Upper lobe of left lung (tissue), 6 donors: Measurements from ENCODE around the gene RAMAC. TPM values are rescaled to one million over a fixed set of nuclear protein-coding genes. Genes with fewer than 3 reads are reported as not detected.
"Not testable (repeated sequence)": the region's sequence is repeated elsewhere in the genome, so short reads cannot be mapped to it uniquely, and the experiment has no call there.

Source experiments
- ATAC-seq, 2 donors: fragments of 200-7000 bp; cut with Tn5 transposase; one replicate each; pipeline ENCODE4 v1.9.1; 2022; ENCODE audit warnings: mild to moderate bottlenecking in 2 of 2, moderate library complexity in 2 of 2; ENCODE audit not compliant: low FRiP score in 2 of 2
- DNase-seq, 2 donors: peaks; one replicate each; pipeline ENCODE4 v3.0.0-alpha.2; 2019 to 2020
- H3K27ac ChIP-seq, 4 donors: fragments of 200-600 bp; sonication (generic); one replicate each; pipeline ENCODE4 v1.5.1; 2016 to 2019
- H3K27me3 ChIP-seq, 4 donors: fragments of 200-600 bp; sonication (generic); one replicate each; pipeline ENCODE4 v1.5.1; 2017 to 2019
- H3K36me3 ChIP-seq, 4 donors: fragments of 200-600 bp; sonication (generic); one replicate each; pipeline ENCODE4 v1.5.1; 2016 to 2019
- H3K4me1 ChIP-seq, 4 donors: fragments of 200-600 bp; sonication (generic); one replicate each; pipeline ENCODE4 v1.5.1; 2018 to 2019
- H3K4me3 ChIP-seq, 4 donors: fragments of 200-600 bp; sonication (generic); one replicate each; pipeline ENCODE4 v1.5.1; 2017 to 2019; ENCODE audit warnings: mild to moderate bottlenecking in 2 of 4, moderate library complexity in 1 of 4
- H3K9me3 ChIP-seq, 4 donors: fragments of 200-600 bp; sonication (generic); one replicate each; pipeline ENCODE4 v1.5.1; 2018 to 2019
- EP300 ChIP-seq, 4 donors: sonication (generic); formaldehyde crosslinking; IDR thresholded peaks; one replicate each; pipeline ENCODE4 v1.5.1; 2017; ENCODE audit warnings: antibody characterized with exemption in 4 of 4, control low read depth in 2 of 4
- POLR2A ChIP-seq, 4 donors: fragments of 450-650 bp; IDR thresholded peaks; one replicate each; pipeline ENCODE4 v1.5.1; 2016 to 2017; ENCODE audit warnings: antibody characterized with exemption in 4 of 4, mild to moderate bottlenecking in 2 of 4
- POLR2AphosphoS5 ChIP-seq, 2 donors: sonication (generic); formaldehyde crosslinking; IDR thresholded peaks; one replicate each; pipeline ENCODE4 v1.5.1; 2017; ENCODE audit warnings: antibody characterized with exemption in 2 of 2
- whole genome bisulfite sequencing, 2 donors: methylation state at CpG; one replicate each; pipeline ENCODE4 v1.1.5; 2017 to 2018; 5-methylcytosine and 5-hydroxymethylcytosine counted together
- total RNA-seq, 6 donors: library from RNA; depleted of rRNA in 4 of 6; stranded (reverse); fragments of >200 nt in 4 of 6; gene quantifications; one replicate each; pipeline versions ENCODE4 v1.1.0 to v1.2.1, GENCODE V29; 2016 to 2021
- TF ChIP-seq, protein P1 (sequence below), 6 experiments: fragments of 450-650 bp in 4 of 6; fragments of 200-600 bp in 2 of 6; sonication (generic) in 2 of 6; IDR thresholded peaks; one replicate each; pipeline ENCODE4 v1.5.1; 2016 to 2019; ENCODE audit warnings: antibody characterized with exemption in 6 of 6
- donor health status: DM: no; HTN: no; CAD: no; lungs with moderate emphysema.
- donor health status: DM: no; HTN: yes; CAD: no; lungs with severe emphysema.

RAMAC gene
- total RNA-seq, 6 donors from 2014 or later = 9.1 to 24.6 (median 17.6) TPM; not detected in 1

DNA sequence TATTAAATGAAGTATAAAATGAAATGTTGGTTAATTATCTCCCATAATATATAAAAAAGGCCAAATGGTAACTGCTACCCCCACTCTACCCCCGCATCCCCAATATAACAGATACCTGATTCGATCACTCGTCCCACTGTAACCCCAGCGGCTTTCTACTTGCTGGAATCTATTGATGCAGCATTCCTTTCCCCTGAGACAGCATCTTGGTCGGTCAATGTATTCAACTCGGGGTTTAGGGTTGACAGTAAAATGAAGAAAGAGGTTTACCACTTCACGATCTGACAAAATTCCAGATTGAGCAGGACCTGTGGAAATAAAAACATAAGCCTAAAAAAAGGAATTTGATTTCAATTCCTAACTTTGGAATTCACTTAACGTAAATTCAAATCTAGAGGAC, 44.0 kb downstream of the RAMAC start:
- ATAC-seq (no peak), DNase-seq (no peak)
- H3K9me3 ChIP-seq = no peaks in the 10 kb centered on the region
- no peak overlapping the region for H3K4me3 ChIP-seq
- peaks cover 9 to 51% (median 19%) of the 10 kb centered on the region in 4 donors for H3K36me3 ChIP-seq
- H3K4me1 ChIP-seq = no peaks in the 10 kb centered on the region
- 95% methylated on average over 8 of the region's 8 CpGs for WGBS, 2 donors
- no peak overlapping the region for H3K27ac ChIP-seq
- H3K27me3 ChIP-seq = no peaks in the 10 kb centered on the region
- TF ChIP-seq POLR2AphosphoS5 (IDR thresholded peaks at IDR 0.05) (no peak), POLR2A (IDR thresholded peaks at IDR 0.05) (no peak), EP300 (IDR thresholded peaks at IDR 0.05) (no peak)
- TF ChIP-seq, protein P1, sequence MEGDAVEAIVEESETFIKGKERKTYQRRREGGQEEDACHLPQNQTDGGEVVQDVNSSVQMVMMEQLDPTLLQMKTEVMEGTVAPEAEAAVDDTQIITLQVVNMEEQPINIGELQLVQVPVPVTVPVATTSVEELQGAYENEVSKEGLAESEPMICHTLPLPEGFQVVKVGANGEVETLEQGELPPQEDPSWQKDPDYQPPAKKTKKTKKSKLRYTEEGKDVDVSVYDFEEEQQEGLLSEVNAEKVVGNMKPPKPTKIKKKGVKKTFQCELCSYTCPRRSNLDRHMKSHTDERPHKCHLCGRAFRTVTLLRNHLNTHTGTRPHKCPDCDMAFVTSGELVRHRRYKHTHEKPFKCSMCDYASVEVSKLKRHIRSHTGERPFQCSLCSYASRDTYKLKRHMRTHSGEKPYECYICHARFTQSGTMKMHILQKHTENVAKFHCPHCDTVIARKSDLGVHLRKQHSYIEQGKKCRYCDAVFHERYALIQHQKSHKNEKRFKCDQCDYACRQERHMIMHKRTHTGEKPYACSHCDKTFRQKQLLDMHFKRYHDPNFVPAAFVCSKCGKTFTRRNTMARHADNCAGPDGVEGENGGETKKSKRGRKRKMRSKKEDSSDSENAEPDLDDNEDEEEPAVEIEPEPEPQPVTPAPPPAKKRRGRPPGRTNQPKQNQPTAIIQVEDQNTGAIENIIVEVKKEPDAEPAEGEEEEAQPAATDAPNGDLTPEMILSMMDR (IDR thresholded peaks at IDR 0.05) = no peak

- H3K9me3 ChIP-seq, ATAC-seq, H3K27me3 ChIP-seq, H3K4me3 ChIP-seq, DNase-seq, H3K27ac ChIP-seq, H3K4me1 ChIP-seq: not testable (repeated sequence)
- 99% methylated on average over 6 of the region's 6 CpGs for WGBS, 2 donors
- peaks cover 9 to 48% (median 19%) of the 10 kb centered on the region in 4 donors for H3K36me3 ChIP-seq
These were observed 45.2 kb downstream of the RAMAC start for GRCh38 chr15:83031234-83031633.

GRCh38 chr15:83036253-83036652, 50.2 kb downstream of the RAMAC start:
- Histone ChIP-seq H3K27ac (no peak overlapping the region), H3K4me3 (no peak overlapping the region), H3K27me3 (no peaks in the 10 kb centered on the region), H3K9me3 (no peaks in the 10 kb centered on the region), H3K4me1 (no peaks in the 10 kb centered on the region), H3K36me3 (peaks cover 7 to 41% (median 19%) of the 10 kb centered on the region in 4 donors)
- TF ChIP-seq POLR2AphosphoS5 (IDR thresholded peaks at IDR 0.05) (no peak), POLR2A (IDR thresholded peaks at IDR 0.05) (no peak), EP300 (IDR thresholded peaks at IDR 0.05) (no peak)
- TF ChIP-seq, protein P1 (IDR thresholded peaks at IDR 0.05) = no peak
- no peak for DNase-seq
- no peak for ATAC-seq
- 93 to 95% methylated on average over 6 of the region's 6 CpGs for WGBS, 2 donors

DNA sequence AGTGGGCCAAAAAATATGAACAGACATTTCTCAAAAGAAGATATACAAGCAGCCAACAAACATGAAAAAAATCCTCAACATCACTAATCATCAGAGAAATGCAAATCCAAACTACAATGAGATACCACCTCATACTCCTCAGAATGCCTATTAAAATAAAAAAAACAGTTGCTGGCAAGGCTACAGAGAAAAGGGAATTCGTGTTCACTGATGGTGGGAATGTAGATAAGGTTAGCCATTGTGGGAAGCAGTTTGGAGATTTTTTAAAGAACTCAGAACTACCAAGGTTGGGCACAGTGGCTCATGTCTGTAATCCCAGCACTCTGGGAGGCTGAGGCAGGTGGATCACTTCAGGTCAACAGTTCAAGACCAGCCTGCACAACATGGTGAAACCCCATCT, 53.2 kb downstream of the RAMAC start:
- no peak overlapping the region for H3K4me3 ChIP-seq
- no peak for DNase-seq
- H3K4me1 ChIP-seq = no peaks in the 10 kb centered on the region
- no peaks in the 10 kb centered on the region for H3K27me3 ChIP-seq
- 40 to 65% methylated on average over 1 of the region's 1 CpG for WGBS, 2 donors
- no peak for ATAC-seq
- no peak for TF ChIP-seq EP300 (IDR thresholded peaks at IDR 0.05)
- TF ChIP-seq POLR2AphosphoS5 (IDR thresholded peaks at IDR 0.05) = no peak
- no peaks in the 10 kb centered on the region for H3K9me3 ChIP-seq
- H3K27ac ChIP-seq = no peak overlapping the region
- peaks cover 7 to 51% (median 22%) of the 10 kb centered on the region in 4 donors for H3K36me3 ChIP-seq

Other genes with a start within 250 kb of the RAMAC start
- under 1 TPM in 1 of 6 donors, not detected in 5; 0.86 TPM for gene FSD2, start 180.1 kb upstream of the RAMAC start, total RNA-seq
- gene WHAMM, start 176.6 kb upstream of the RAMAC start, total RNA-seq = 10 to 100 TPM; 10.6 to 15.7 (median 11.6) TPM
- gene HOMER2, start 33.5 kb upstream of the RAMAC start, total RNA-seq = 10 to 100 TPM; 11.3 to 76.5 (median 26.5) TPM
- gene C15orf40, start 25.4 kb downstream of the RAMAC start, total RNA-seq = 10 to 100 TPM in 5 of 6 donors, 1 to 10 TPM in 1; 8.6 to 27.5 (median 16.8) TPM
- gene BTBD1, start 81.0 kb downstream of the RAMAC start, total RNA-seq = 10 to 100 TPM; 39.4 to 84.2 (median 57.4) TPM
- 10 to 100 TPM in 5 of 6 donors, 1 to 10 TPM in 1; 7.5 to 27.1 (median 21.4) TPM for gene TM6SF1, start 121.4 kb downstream of the RAMAC start, total RNA-seq
- gene HDGFL3, start 221.6 kb downstream of the RAMAC start, total RNA-seq = 10 to 100 TPM; 16.8 to 36.8 (median 22.8) TPM